HG02623 (cell line): Measurements from ENCODE around the gene IBTK.
"Not testable (repeated sequence)": the region's sequence is repeated elsewhere in the genome, so short reads cannot be mapped to it uniquely, and the experiment has no call there.

Experiments used
- ATAC-seq: cut with Tn5 transposase; IDR thresholded peaks from one replicate; pipeline ENCODE4 v1.9.1; 2021; ENCODE audit warnings: moderate library complexity; ENCODE audit not compliant: unreplicated experiment

The IBTK gene

DNA sequence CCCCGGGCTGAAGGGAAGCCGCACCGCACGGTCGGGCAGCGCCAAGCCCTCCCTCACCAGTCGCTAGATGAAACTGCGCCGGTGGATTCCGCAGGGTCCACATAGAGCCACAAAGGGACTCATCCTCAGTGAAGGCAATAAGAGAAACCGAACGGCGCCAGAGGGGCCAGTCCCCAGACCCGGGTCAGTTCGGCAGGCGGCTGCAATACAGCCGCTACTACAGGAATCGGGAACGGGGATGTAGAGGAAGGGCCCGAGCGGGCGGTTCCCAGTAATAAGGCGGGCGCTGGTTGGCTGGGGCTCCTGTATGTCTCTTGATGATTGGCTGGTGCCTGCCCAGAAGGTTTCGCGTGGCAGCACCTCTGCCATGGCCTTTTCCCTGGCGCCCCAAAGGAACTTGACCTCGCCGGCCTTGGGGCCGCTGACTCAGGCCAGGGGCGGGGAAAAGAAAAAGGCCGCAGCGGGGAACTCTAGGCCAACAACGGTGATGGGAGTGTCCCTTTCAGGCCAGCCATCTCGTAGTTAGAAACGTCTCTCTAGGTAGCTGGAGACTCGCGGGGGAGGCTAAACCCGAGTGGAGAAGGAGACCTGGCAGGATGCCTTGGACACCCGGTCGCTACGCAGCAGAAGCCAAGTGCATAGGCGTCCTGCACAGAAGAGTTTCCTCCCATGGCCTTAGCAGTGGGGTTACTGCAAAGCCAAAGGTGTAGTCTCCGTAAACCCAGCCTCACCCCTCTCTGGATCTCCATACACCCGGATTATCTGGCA is at the start of gene IBTK:
Gene IBTK, minus strand, starts transcription at position 240 of the 768 bp plus-strand sequence. CDS start 7,258 bp downstream, outside the sequence.
- ATAC-seq: peak; percentile 82

- ATAC-seq: no peak
Measured at GRCh38 chr6:82283771-82284410, 36.3 kb upstream of the IBTK start.

DNA sequence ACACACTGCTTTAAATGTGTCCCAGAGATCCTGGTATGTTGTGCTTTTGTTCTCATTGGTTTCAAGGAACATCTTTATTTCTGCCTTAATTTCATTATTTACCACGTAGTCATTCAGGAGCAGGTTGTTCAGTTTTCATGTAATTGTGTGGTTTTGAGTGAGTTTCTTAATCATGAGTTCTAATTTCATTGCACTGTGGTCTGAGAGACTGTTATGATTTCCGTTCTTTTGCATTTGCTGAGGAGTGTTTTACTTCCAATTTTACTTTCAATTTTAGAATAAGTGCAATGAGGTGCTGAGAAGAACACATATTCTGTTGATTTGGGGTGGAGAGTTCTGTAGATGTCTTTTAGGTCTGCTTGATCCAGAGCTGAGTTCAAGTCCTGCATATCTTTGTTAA is 34.0 kb upstream of the IBTK start:
- not testable (repeated sequence) for ATAC-seq

- no peak for ATAC-seq
Measured at GRCh38 chr6:82277686-82278085, 30.1 kb upstream of the IBTK start.

DNA sequence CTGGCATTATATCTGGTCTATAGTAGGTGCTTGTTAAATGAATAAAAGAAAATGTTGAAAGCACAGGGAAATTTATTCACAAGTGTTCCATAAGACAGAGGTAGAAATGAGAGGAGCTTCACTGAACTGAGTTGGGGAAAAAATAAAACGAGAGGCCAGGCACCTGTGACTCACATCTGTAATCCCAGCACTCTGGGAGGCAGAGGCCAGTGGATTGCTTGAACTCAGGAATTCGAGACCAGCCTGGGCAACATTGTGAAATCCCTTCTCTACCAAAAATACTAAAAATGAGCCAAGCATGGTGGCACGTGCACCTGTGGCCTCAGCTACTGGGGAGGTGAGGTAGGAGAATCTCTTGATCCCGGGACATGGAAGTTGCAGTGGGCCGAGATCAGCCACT is 28.1 kb upstream of the IBTK start:
- ATAC-seq: no peak

DNA sequence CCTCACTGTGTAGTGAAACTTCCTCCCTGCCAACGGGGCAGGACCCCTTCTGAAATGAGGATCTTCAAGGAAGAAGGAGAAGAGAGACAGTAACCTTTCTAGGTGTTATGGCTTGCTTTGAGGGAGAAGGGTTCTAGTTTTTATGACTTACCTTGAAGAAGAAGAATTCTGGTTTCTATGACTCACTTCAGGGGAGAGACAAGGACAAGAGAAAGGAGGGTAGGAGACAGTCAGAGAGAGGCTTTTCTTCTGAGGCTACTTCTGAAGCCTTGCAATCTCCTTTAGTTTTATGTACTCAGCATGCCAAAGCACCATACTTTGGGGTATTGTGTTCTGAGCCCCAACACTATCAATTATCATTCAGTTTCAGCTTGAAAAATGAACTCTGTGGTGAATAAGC is 25.8 kb upstream of the IBTK start:
- ATAC-seq: no peak

GRCh38 chr6:82270881-82271635 is 23.5 kb upstream of the IBTK start:
- peak; percentile 48 for ATAC-seq

DNA sequence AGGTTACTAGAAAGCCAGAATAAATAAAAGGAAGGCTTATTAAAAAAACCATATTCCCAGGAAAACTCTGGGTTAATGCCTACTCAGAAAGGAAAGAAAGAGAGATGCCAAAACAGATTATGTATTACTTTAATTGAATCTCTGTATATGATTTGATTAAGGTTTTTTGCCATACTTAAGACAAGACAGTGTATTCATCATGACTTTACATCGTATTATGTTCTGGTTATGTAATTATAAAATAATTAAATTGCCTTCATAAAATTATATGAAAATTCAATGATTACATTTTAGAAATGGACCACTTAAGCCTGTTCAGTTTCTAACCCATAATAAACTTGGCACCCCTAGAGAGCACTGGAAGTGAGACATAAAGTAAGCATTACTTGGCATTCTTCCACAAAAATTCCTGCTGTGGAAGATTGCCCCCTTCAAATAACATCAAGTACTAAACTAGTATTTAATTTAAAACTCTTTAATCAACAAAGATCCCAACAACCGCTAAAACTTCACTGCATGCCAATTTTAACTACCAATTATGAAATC is 20.8 kb upstream of the IBTK start:
- ATAC-seq: no peak

DNA sequence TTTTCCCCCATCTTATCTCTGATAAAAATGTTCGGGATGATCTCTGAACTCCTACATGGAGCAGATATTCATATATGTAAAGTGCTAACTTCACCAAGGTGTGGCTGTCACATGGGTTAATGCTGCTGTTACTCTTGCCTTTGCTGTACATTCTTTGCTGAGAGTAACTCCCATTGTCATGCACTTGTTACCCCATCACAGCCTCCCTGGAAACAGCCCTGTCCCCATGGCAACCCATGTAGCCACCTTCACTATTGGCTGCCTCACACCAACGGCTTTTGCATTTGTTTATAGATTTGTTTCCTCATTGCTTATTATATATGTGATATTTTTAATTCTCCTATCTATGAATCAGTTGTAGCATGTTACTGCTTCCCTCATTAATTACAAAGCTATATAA is 17.3 kb upstream of the IBTK start:
- no peak for ATAC-seq

GRCh38 chr6:82264321-82264720 is 16.8 kb upstream of the IBTK start:
- no peak for ATAC-seq

- no peak for ATAC-seq
Measured at GRCh38 chr6:82263916-82264315, 16.4 kb upstream of the IBTK start.

GRCh38 chr6:82260997-82261732 is 13.6 kb upstream of the IBTK start:
- no peak for ATAC-seq

- no peak for ATAC-seq
Measured at GRCh38 chr6:82259389-82259788, 11.8 kb upstream of the IBTK start.

GRCh38 chr6:82257088-82257774 is 9.7 kb upstream of the IBTK start:
- ATAC-seq: no peak

DNA sequence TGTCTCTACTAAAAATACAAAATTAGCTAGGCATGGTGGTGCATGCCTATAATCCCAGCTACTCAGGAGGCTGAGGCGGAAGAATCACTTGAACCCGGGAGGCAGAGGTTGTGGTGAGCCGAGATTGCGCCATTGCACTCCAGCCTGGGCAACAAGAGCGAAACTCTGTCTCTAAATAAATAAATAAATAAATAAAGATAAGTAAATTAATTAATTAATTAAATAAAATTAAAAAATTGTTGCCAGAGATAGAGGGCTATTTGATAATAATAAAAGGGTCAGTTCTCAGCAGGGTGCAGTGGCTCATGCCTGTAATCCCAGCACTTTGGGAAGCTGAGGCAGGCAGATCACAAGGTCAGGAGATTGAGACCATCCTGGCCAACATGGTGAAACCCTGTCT is 7.2 kb upstream of the IBTK start:
- not testable (repeated sequence) for ATAC-seq

DNA sequence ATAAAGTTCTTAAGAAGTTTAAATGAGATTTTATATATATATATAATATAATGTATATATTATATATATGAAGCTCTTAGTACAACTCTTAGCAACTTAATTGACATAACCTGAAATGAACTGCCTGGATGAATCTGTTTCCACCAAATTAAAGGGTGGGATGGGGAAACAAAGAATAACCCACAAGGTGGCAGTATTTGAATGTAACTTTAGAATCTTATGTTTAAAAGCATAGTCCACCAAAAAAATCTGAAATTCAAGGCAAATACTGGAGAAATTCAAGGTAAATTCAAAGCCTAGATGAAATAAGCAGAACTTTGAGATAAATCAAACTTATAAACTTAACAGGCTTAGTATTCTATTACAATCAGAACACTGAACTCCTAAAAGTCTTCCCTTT is 4.4 kb upstream of the IBTK start:
- no peak for ATAC-seq

DNA sequence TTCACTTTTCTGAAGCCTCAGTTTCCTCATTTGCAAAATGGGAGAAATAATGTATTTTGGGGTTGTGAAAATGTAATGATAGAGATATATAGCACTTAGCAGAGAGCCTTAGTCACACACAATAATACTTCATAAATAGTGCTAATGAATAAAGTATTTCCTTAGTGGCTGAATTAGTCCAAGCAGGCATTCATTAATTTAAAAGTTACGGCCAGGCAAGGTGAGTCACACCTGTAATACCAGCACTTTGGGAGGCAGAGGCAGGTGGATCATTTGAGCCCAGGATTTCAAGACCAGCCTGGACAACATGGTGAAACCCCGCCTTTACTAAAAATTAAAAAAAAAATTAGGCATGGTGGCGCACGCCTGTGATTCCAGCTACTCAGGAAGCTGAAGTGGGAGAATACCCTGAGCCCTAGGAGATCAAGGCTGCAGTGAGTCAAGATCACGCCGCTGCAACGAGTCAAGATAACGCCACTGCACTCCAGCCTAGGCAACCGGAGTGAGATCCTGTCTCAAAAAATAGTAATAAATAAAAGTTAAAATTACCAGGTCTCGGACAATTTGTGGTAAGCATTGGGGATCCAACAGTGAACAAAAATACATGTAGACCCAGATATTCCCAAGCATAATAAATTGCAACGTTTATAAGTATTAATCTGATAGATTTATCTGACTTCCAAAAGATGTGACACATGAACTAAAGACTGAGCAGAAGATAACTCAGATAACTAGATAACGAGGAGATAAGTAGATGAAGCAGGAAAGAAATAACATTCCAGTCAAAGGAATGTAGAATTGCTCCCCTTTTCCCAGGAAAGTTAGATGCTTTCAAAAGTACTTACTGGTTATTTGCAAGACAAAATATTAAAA is 2.1 kb upstream of the IBTK start:
- ATAC-seq: no peak

DNA sequence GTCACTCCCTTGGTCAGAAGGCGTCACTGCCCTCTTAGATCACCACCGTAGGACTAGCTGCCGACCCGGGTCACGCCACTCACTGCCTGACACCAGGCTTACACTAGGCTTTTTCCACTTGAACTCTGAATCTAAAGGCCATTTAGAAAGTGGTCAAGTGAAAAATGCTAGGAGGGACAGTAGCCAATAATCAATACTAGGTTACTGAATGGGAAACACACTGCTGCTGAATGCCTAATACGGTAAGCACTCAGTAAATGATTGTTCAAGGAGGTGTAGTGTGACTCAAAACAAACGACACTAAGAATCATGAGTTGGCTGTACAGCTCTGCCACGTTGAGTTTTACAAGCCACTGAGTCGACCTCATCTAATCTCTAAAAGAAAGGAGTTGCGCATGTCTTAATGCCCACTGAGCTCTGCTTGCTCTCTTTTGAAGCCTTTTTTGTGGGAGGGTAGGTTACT is 760 bp upstream of the IBTK start:
- ATAC-seq: peak; percentile 49

DNA sequence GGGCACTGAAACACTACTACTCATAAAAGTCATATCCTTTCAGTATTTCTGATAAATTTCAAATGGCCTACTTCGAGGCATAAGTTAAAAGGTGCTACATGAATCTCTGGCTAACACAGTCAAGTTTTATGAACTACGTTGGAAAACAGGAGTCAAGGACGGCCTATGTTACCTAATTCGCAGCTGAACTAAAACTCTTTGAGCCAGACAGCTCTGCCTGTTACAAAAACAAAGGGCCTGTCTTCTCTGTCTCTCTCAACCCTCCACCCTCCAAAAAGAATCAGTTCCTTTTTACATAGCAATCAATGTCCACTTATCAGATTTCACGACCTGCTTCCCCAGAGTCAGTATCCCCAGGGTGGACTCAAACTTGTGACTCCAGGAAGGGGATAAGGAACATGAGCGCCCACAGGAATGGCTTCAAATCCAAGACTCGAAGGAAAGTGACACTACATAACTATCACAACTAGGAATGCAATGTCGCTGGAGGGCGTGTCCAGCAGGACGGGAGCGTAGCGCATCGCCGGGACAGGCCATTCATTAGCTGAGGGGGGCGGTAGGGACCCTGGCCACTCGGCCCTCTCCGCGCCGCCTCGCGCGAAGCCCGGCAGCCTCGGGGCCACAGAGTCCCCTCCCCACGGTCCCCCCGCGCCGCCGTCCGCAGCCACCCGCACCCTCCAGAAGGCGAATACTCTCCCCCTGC is 591 bp downstream of the IBTK start:
- peak; percentile 20 for ATAC-seq
